GM19240 (cell line): Measurements from ENCODE around the gene ZFC3H1.
"Not testable (repeated sequence)": the region's sequence is repeated elsewhere in the genome, so short reads cannot be mapped to it uniquely, and the experiment has no call there.

Experiments used
- DNase-seq: peaks from one replicate; pipeline ENCODE4 v3.0.0; 2011; ENCODE audit warnings: low spot score; ENCODE audit not compliant: insufficient read length

ZFC3H1 gene

GRCh38 chr12:71582925-71583324 is 80.7 kb downstream of the ZFC3H1 start:
- no peak for DNase-seq

- no peak for DNase-seq
Measured at GRCh38 chr12:71581206-71581605, 82.4 kb downstream of the ZFC3H1 start.

GRCh38 chr12:71578694-71579258 is 84.9 kb downstream of the ZFC3H1 start:
- no peak for DNase-seq

GRCh38 chr12:71576496-71576895 is 87.2 kb downstream of the ZFC3H1 start:
- DNase-seq = no peak

GRCh38 chr12:71569885-71570284 is 93.8 kb downstream of the ZFC3H1 start:
- not testable (repeated sequence) for DNase-seq

- no peak for DNase-seq
Measured at GRCh38 chr12:71567537-71567936, 96.1 kb downstream of the ZFC3H1 start.

- DNase-seq = no peak
Measured at GRCh38 chr12:71566655-71567054, 97.0 kb downstream of the ZFC3H1 start.

GRCh38 chr12:71565535-71565934 is 98.1 kb downstream of the ZFC3H1 start:
- DNase-seq = no peak

GRCh38 chr12:71562676-71563595 is 100.7 kb downstream of the ZFC3H1 start:
- no peak for DNase-seq
